ENCODE measurements around the gene ADM. TPM values are rescaled to one million over a fixed set of nuclear protein-coding genes. Genes with fewer than 3 reads are reported as not detected.

ADM gene
- polyA plus RNA-seq, 2 of the 4 experiments (the other 2 are of a cell fraction): 66.3 to 72.1 TPM

DNA sequence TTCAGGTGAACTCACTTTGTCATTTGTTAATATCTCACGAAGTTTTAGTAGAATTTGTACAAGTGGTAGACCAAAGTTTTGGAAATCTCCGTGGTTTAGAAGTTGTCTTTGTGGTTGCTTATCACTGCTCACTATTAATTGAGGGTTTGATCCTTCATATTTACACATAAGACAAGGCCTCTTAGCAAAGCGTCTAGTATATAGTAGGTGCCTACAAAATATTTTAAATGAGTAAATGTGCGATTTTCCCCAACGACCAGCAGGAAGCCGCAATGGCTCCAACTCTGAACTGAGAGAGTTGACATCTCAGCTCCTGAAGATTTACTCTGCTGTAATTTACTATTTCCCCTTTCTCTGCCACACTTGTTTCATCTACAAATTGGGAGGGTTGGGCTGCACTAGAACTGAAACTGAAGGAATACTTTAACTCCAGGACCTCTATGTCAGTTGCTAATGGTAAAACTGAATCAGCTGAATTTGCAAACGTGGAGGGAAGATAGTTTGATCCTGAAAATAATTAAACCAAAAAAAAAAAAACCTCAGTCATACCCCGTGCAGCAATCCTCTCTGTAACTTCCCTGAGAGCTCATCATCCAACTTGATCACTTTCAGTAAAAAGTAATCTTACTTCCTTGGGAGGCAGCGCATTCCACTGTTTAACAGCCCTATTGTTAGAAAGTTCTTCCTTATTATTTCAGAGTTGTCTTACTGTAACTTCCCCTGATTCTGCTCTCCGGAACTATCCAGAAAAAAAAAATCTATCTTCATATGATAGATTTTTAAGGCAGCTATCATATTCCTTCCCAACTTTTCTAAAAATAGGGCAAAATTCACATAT is 9.6 kb upstream of the ADM start:
- WGBS (ENCODE audit: missing lambda C conversion rate): 30% methylated on average over 10 of the region's 10 CpGs
- Histone ChIP-seq H3K27ac (peak overlapping the region; percentile 95 to 96), H3K9me3 (no peaks in the 10 kb centered on the region), H3K4me3 (peak overlapping the region; percentile 75), H3K4me1 (peaks cover 27% of the 10 kb centered on the region), H3K4me2 (peak overlapping the region; percentile 82)
- CTCF ChIA-PET: interaction anchor here (0.7 to 5.8 kb wide), 4 partner anchors 9 to 537 kb away, joined by 3 to 33 read pairs (median 8); partner anchors contain the start of gene ADM
- DNase-seq (ENCODE audit: low read depth in 1 of 2, low spot score in 1 of 2) (no peak), ATAC-seq (no peak), FAIRE-seq (no peak)
- POLR2A ChIA-PET: interaction anchor here (1.0 to 1.1 kb wide), 2 partner anchors 9 to 12 kb away, joined by 3 to 10 read pairs; partner anchors contain the start of gene ADM
- TF ChIP-seq MAFK (IDR thresholded peaks at IDR 0.05; ENCODE audit: partially characterized antibody) (peak; percentile 5), HDAC2 (IDR thresholded peaks at IDR 0.05) (no peak), CEBPB (IDR thresholded peaks at IDR 0.05) (no peak), KDM5A (IDR thresholded peaks at IDR 0.05) (no peak), CHD4 (IDR thresholded peaks at IDR 0.05; ENCODE audit: borderline replicate concordance) (no peak)

GRCh38 chr11:10298342-10298741 is 6.5 kb upstream of the ADM start:
- DNase-seq (ENCODE audit: low read depth in 1 of 2, low spot score in 1 of 2) (peak in 1 of 2 experiments; percentile 36), FAIRE-seq (no peak), ATAC-seq (no peak)
- H3K4me3 ChIP-seq: no peak overlapping the region
- no peak overlapping the region for H3K4me2 ChIP-seq
- no peaks in the 10 kb centered on the region for H3K9me3 ChIP-seq
- POLR2A ChIA-PET: no interaction called here
- H3K27ac ChIP-seq: no peak overlapping the region
- 87% methylated on average over 5 of the region's 5 CpGs for WGBS (ENCODE audit: missing lambda C conversion rate)
- CTCF ChIA-PET: interaction anchor here (5.8 kb wide), 1 partner anchor 10 kb away, joined by 33 read pairs; no protein-coding TSS in a partner anchor
- H3K4me1 ChIP-seq: peaks cover 24% of the 10 kb centered on the region
- TF ChIP-seq FOSL2 (IDR thresholded peaks at IDR 0.05) (no peak), FOSL2 (CRISPR knock-in tag; IDR thresholded peaks at IDR 0.05) (no peak), JUNB (IDR thresholded peaks at IDR 0.05) (no peak), RAD21 (conservative IDR thresholded peaks at IDR 0.05 in 1 of 2, IDR thresholded peaks at IDR 0.05 in 1 of 2) (no peak), SMC3 (IDR thresholded peaks at IDR 0.05) (no peak), MAZ (IDR thresholded peaks at IDR 0.05; ENCODE audit: borderline replicate concordance, low read depth, low read length) (no peak), PHF8 (IDR thresholded peaks at IDR 0.05; ENCODE audit: borderline replicate concordance, low read depth) (no peak), JUN (IDR thresholded peaks at IDR 0.05) (no peak), RNF2 (IDR thresholded peaks at IDR 0.05; ENCODE audit: borderline replicate concordance, low read depth) (no peak), KDM5A (IDR thresholded peaks at IDR 0.05) (no peak), ZFP36 (IDR thresholded peaks at IDR 0.05; ENCODE audit: borderline replicate concordance, partially characterized antibody) (no peak), USF2 (IDR thresholded peaks at IDR 0.05) (no peak)
- TF ChIP-seq, protein P1, sequence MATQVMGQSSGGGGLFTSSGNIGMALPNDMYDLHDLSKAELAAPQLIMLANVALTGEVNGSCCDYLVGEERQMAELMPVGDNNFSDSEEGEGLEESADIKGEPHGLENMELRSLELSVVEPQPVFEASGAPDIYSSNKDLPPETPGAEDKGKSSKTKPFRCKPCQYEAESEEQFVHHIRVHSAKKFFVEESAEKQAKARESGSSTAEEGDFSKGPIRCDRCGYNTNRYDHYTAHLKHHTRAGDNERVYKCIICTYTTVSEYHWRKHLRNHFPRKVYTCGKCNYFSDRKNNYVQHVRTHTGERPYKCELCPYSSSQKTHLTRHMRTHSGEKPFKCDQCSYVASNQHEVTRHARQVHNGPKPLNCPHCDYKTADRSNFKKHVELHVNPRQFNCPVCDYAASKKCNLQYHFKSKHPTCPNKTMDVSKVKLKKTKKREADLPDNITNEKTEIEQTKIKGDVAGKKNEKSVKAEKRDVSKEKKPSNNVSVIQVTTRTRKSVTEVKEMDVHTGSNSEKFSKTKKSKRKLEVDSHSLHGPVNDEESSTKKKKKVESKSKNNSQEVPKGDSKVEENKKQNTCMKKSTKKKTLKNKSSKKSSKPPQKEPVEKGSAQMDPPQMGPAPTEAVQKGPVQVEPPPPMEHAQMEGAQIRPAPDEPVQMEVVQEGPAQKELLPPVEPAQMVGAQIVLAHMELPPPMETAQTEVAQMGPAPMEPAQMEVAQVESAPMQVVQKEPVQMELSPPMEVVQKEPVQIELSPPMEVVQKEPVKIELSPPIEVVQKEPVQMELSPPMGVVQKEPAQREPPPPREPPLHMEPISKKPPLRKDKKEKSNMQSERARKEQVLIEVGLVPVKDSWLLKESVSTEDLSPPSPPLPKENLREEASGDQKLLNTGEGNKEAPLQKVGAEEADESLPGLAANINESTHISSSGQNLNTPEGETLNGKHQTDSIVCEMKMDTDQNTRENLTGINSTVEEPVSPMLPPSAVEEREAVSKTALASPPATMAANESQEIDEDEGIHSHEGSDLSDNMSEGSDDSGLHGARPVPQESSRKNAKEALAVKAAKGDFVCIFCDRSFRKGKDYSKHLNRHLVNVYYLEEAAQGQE (IDR thresholded peaks at IDR 0.05): no peak
- TF ChIP-seq, protein P2, sequence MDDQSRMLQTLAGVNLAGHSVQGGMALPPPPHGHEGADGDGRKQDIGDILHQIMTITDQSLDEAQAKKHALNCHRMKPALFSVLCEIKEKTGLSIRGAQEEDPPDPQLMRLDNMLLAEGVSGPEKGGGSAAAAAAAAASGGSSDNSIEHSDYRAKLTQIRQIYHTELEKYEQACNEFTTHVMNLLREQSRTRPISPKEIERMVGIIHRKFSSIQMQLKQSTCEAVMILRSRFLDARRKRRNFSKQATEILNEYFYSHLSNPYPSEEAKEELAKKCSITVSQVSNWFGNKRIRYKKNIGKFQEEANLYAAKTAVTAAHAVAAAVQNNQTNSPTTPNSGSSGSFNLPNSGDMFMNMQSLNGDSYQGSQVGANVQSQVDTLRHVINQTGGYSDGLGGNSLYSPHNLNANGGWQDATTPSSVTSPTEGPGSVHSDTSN (IDR thresholded peaks at IDR 0.05): no peak
- TF ChIP-seq, protein P3, sequence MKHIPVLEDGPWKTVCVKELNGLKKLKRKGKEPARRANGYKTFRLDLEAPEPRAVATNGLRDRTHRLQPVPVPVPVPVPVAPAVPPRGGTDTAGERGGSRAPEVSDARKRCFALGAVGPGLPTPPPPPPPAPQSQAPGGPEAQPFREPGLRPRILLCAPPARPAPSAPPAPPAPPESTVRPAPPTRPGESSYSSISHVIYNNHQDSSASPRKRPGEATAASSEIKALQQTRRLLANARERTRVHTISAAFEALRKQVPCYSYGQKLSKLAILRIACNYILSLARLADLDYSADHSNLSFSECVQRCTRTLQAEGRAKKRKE (CRISPR knock-in tag; IDR thresholded peaks at IDR 0.05; ENCODE audit: low read depth): no peak

Measured in A549 (cell line).